ENCODE measurements around the gene GDI1. TPM values are rescaled to one million over a fixed set of nuclear protein-coding genes. Genes with fewer than 3 reads are reported as not detected.

The GDI1 gene
- total RNA-seq, 4 donors from 2014 or later = 59.7 to 86.2 (median 78.1) TPM

DNA sequence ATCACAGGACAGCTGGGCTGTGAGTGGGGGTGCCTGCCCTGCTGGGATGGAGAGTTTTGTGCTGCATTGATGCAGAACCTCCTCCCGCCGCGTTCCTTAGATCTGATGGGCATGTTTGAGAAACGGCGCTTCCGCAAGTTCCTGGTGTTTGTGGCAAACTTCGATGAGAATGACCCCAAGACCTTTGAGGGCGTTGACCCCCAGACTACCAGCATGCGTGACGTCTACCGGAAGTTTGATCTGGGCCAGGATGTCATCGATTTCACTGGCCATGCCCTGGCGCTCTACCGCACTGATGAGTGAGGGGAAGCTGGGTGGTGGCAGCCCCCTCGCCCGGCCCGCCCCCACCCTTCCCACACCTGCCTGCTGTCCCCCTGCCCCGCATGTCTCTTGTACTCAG lies 2.9 kb downstream of the GDI1 start:
- Histone ChIP-seq H3K27ac (no peak overlapping the region), H3K4me3 (replicated peaks in 1 of 3) (no peak overlapping the region), H3K27me3 (no peaks in the 10 kb centered on the region), H3K4me1 (peaks cover 10 to 12% of the 10 kb centered on the region in 2 donors), H3K36me3 (peaks cover 0 to 2% of the 10 kb centered on the region in 2 donors), H3K9me3 (no peaks in the 10 kb centered on the region)
- intact Hi-C loops (cut with DNase I) = loop anchor here (5.0 kb wide), 1 partner anchor 47 kb away; the partner anchor contains the start of gene UBL4A
- TF ChIP-seq, protein P1, sequence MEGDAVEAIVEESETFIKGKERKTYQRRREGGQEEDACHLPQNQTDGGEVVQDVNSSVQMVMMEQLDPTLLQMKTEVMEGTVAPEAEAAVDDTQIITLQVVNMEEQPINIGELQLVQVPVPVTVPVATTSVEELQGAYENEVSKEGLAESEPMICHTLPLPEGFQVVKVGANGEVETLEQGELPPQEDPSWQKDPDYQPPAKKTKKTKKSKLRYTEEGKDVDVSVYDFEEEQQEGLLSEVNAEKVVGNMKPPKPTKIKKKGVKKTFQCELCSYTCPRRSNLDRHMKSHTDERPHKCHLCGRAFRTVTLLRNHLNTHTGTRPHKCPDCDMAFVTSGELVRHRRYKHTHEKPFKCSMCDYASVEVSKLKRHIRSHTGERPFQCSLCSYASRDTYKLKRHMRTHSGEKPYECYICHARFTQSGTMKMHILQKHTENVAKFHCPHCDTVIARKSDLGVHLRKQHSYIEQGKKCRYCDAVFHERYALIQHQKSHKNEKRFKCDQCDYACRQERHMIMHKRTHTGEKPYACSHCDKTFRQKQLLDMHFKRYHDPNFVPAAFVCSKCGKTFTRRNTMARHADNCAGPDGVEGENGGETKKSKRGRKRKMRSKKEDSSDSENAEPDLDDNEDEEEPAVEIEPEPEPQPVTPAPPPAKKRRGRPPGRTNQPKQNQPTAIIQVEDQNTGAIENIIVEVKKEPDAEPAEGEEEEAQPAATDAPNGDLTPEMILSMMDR (IDR thresholded peaks at IDR 0.05) = no peak
- no peak for TF ChIP-seq POLR2A (IDR thresholded peaks at IDR 0.05)
- WGBS, 2 donors = 97 to 100% methylated on average over 3 to 7 of the region's 18 CpGs
- DNase-seq = no peak

DNA sequence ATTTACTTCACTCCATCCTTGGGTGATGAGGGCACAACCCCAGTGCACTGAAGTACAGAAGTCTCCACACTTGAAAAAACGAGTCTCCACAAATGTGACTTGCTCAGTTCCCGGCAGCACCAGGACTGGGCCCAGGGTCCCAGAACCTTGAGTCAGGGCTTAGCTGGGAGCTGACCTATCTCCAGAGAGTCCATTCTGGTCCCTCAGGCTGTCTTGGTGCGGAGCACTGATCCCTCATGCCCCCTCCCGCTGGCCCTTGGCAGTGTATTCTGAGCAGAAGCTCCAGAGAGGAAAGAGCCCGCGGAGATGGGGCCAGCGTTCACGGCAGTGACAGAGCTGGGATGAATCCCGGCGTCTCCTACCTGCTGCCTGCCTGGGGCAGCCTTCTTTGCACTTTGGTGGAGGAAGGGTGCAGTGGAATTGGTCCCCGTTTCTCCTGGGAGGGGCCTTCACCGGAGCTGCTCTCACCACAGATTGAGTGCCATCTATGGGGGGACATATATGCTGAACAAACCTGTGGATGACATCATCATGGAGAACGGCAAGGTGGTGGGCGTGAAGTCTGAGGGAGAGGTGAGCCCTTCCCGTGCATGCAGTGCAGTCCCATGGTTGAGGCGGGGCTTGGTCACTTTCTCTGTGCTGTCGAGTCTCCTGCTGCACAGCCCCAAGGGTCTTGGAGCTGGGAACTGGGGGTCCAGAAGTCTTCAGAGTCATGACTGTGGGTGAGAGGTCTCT lies 3.8 kb downstream of the GDI1 start:
- H3K27ac ChIP-seq = no peak overlapping the region
- H3K4me3 ChIP-seq (replicated peaks in 1 of 3) = no peak overlapping the region
- peaks cover 0 to 2% of the 10 kb centered on the region in 2 donors for H3K36me3 ChIP-seq
- no peaks in the 10 kb centered on the region for H3K27me3 ChIP-seq
- WGBS, 2 donors = 84 to 100% methylated on average over 2 to 10 of the region's 17 CpGs
- DNase-seq = no peak
- TF ChIP-seq POLR2A (IDR thresholded peaks at IDR 0.05) = no peak
- TF ChIP-seq, protein P1 (IDR thresholded peaks at IDR 0.05) = no peak
- H3K4me1 ChIP-seq = peaks cover 17 to 18% of the 10 kb centered on the region in 2 donors
- no peaks in the 10 kb centered on the region for H3K9me3 ChIP-seq
- intact Hi-C loops (cut with DNase I) = no loop called here

DNA sequence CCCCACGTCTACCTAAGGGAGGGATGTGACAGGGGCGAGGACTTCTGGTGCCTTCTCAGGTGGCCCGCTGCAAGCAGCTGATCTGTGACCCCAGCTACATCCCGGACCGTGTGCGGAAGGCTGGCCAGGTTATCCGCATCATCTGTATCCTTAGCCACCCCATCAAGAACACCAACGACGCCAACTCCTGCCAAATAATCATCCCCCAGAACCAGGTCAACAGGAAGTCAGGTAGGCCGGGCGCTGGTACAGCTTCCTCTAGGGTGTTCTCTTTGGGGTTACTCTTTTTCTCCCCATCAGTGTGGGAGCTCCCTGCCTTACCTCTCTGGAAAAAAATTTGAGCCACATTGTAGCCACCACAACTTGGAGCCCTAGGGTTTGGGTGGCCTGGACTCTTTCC lies 4.6 kb downstream of the GDI1 start:
- H3K27ac ChIP-seq = no peak overlapping the region
- no peak overlapping the region for H3K4me3 ChIP-seq (replicated peaks in 1 of 3)
- no peaks in the 10 kb centered on the region for H3K27me3 ChIP-seq
- peaks cover 0 to 2% of the 10 kb centered on the region in 2 donors for H3K36me3 ChIP-seq
- no peaks in the 10 kb centered on the region for H3K9me3 ChIP-seq
- peaks cover 17 to 18% of the 10 kb centered on the region in 2 donors for H3K4me1 ChIP-seq
- TF ChIP-seq, protein P1 (IDR thresholded peaks at IDR 0.05) = no peak
- TF ChIP-seq POLR2A (IDR thresholded peaks at IDR 0.05) = no peak
- DNase-seq = no peak
- 93 to 100% methylated on average over 3 to 7 of the region's 11 CpGs for WGBS, 2 donors
- intact Hi-C loops (cut with DNase I) = no loop called here

DNA sequence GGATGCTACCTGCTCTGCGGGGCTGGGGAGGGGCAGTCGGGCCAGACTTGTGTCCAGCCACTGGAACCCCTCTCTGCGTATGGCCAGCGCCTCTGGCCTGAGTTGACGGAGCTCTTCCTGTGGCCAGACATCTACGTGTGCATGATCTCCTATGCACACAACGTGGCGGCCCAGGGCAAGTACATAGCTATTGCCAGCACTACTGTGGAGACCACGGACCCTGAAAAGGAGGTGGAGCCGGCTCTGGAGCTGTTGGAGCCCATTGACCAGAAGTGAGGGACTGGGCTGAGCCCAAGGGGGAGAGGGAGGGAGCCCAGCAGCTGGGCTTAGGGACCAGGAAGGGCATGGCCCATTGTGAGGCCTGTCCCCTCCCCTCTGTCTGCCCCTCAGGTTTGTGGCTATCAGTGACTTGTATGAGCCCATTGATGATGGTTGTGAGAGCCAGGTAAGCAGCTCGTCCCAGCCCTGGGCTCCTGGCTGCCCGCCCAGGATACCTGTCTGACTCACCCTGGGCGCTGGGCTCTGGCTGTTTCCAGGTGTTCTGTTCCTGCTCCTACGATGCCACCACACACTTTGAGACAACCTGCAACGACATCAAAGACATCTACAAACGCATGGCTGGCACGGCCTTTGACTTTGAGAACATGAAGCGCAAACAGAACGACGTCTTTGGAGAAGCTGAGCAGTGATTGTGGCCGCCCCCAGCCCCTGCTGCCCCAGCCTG lies 5.2 kb downstream of the GDI1 start:
- no peak for TF ChIP-seq POLR2A (IDR thresholded peaks at IDR 0.05)
- TF ChIP-seq, protein P1 (IDR thresholded peaks at IDR 0.05) = no peak
- intact Hi-C loops (cut with DNase I) = no loop called here
- Histone ChIP-seq H3K9me3 (no peaks in the 10 kb centered on the region), H3K36me3 (peaks cover 0 to 2% of the 10 kb centered on the region in 2 donors), H3K27me3 (no peaks in the 10 kb centered on the region), H3K4me3 (replicated peaks in 1 of 3) (no peak overlapping the region), H3K27ac (no peak overlapping the region), H3K4me1 (peaks cover 17 to 18% of the 10 kb centered on the region in 2 donors)
- no peak for DNase-seq
- 94 to 100% methylated on average over 2 to 9 of the region's 21 CpGs for WGBS, 2 donors

DNA sequence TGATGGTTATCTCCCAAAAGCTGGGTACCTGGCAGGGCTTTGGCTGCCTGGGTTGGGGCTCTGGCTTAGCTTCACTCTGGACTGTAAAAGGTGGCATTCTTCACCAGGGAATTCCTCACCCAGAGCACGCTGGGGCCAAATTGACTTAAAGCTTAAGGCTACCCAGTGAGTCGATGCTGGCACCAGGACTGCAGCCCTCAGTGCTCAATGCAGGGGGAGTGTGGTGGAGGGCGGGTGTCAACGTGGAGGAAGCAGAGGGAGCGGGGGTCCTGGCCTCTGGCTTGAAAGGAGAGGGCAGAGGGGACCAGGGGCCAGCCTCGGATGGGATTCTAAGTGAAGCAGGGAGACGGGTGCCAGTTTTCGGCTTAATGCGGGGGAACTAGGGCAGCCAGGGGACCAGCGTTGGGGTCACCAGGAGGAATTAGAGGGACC lies 6.5 kb downstream of the GDI1 start:
- H3K27me3 ChIP-seq = no peaks in the 10 kb centered on the region
- peaks cover 12 to 17% of the 10 kb centered on the region in 2 donors for H3K4me1 ChIP-seq
- intact Hi-C loops (cut with DNase I) = no loop called here
- peak overlapping the region in 1 of 3 donors; percentile 28 for H3K4me3 ChIP-seq (replicated peaks in 1 of 3)
- TF ChIP-seq, protein P1 (IDR thresholded peaks at IDR 0.05) = no peak
- TF ChIP-seq POLR2A (IDR thresholded peaks at IDR 0.05) = no peak
- peak overlapping the region; percentile 46 to 68 (median 68) for H3K27ac ChIP-seq
- DNase-seq = peak in 1 of 2 donors; percentile 12
- H3K9me3 ChIP-seq = no peaks in the 10 kb centered on the region
- whole genome bisulfite sequencing, 2 donors = 18 to 70% methylated on average over 2 to 6 of the region's 10 CpGs
- H3K36me3 ChIP-seq = peaks cover under 1 to 5% of the 10 kb centered on the region in 2 donors

All from thyroid gland (tissue), 4 donors.